Dedifferentiated amniotic fluid mesenchymal stem cell (primary cell): ENCODE results near the gene ENOX1.

ENCODE experiments used
- DNase-seq: peaks from one replicate; pipeline ENCODE4 v3.0.0-alpha.2; 2016; ENCODE audit errors: extremely low spot score

ENOX1 gene

DNA sequence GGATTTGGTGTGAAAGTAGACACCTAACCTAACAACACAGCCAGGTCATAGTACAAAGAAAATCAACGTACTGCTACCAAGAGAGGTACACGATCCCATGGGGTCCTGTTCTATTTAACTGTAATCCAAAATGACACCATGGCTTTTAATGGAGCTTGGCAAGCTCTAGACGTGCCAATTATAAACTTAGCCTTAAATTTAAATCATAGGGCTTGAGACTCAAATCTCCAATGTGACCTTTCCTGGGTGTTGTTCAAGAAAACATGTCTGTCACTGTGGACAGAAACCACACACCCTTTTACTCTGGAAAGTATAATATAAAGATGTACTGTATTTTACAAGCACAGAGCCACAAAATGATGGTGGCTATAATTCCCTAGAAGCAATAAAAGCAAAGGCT, 299.3 kb downstream of the ENOX1 start:
- no peak for DNase-seq

- no peak for DNase-seq
Observed at GRCh38 chr13:43484432-43485225, 302.1 kb downstream of the ENOX1 start.

DNA sequence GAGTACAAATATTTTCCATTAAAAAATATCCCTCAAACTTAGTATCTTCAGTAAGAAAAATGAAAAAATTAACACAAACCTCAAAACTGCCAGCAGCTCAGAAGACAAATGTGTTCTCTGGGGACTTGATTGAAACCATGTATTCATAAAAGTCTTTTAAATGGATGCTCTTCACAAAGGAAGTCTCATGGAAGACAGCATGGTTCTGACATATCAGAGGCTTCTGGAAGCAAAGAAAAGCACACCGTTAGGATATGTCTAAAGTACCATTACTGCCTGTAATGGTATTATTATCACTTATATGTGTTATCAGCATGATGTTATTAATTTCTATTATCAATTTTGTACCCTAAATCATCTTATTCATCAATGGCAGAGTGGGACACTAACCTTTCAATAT, 302.8 kb downstream of the ENOX1 start:
- no peak for DNase-seq

- DNase-seq: no peak
Observed at GRCh38 chr13:43482641-43483040, 304.1 kb downstream of the ENOX1 start.

DNA sequence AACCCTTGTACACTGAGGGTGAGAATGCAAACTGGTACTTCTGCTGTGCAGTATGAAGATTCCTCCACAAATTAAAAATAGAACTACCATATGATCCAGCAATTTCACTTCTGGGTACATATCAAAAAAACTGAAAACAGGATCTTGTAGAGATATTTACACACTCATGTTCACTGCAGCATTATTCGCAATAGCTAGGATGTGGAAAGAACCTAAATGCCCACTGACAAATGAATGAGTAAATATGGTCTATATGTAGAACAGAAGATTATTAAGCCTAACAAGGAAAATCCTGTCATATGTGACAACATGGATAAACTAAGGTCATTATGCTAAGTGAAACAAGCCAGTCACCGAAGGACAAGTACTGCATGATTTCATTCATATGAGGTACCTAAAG, 304.7 kb downstream of the ENOX1 start:
- DNase-seq: no peak

- DNase-seq: no peak
Observed at GRCh38 chr13:43478902-43479301, 307.9 kb downstream of the ENOX1 start.

DNA sequence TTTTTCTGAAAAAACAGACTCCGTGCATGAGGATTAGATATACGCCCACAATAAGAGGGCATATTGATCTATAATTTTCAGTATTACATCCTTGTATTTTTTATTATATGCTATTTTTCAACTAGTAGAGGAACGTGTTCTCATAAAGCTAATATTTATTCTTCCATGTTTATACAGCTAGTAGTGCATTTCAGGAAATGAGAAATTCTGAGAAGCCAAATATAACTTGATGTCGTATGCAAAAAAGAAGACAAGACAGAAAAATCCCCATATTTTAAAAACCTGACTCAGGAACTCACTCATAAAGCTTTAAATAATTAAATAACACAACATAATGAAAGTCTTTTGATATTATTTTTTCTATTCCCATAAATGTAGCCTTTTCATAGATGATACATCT, 308.6 kb downstream of the ENOX1 start:
- DNase-seq: no peak

DNA sequence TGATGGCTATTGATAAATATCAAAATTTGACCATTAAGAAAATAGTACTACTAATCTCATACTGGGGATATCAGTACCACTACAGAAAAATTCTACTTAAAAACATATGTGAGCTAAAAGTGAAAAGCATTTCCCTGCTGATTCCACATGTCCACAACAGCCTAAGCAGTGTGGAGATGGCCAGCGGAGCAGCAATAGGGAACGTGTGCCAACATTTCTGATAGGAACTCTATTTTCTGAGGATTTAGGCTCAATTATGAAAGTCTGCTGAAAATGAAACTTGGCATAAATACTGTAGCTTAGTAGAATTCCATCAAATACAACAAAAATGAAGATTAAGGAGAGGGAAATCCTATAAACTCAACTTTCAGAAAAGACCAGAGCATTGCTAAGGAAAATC, 311.6 kb downstream of the ENOX1 start:
- no peak for DNase-seq

- DNase-seq: no peak
Observed at GRCh38 chr13:43473437-43473836, 313.3 kb downstream of the ENOX1 start.

DNA sequence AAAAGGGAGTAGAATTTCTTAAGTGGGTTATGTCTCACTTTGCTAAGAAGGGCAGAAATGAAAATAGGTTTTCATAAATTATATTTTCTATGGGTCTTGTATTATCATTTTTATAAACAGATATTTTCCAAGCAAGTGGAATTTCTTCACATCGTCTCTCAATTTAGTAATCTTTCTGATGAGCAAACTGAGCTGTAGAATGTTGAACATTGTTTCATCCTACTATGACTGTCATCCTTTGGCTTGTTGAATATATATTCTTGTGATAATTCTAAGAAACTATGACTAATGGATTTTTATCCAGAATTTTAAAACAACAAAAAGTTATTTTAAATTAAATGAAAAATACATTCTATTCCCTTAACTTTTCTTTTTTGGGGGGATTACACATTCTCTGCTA, 313.8 kb downstream of the ENOX1 start:
- peak; percentile 18 for DNase-seq

DNA sequence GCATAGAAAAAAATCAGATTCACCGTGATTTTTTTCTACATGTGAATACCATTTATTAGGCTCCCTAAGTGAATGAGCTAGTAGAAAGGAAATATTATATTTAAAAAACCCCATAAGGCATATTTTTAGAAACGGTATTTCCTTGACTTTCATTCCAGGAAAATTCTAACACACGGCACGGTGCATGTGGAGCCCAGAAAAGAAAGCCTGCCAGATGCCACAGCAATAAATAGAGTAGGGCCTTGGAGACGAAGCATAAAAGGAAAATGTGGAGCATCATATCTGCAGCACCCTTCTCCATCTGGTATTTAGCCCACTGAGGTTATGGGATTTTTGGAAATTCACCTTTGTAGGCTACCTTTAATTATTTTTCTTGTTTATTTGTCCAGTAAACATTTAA, 314.4 kb downstream of the ENOX1 start:
- no peak for DNase-seq

GRCh38 chr13:43470610-43471009, 316.2 kb downstream of the ENOX1 start:
- DNase-seq: no peak

GRCh38 chr13:43469791-43470190, 317.0 kb downstream of the ENOX1 start:
- DNase-seq: peak; percentile 24

DNA sequence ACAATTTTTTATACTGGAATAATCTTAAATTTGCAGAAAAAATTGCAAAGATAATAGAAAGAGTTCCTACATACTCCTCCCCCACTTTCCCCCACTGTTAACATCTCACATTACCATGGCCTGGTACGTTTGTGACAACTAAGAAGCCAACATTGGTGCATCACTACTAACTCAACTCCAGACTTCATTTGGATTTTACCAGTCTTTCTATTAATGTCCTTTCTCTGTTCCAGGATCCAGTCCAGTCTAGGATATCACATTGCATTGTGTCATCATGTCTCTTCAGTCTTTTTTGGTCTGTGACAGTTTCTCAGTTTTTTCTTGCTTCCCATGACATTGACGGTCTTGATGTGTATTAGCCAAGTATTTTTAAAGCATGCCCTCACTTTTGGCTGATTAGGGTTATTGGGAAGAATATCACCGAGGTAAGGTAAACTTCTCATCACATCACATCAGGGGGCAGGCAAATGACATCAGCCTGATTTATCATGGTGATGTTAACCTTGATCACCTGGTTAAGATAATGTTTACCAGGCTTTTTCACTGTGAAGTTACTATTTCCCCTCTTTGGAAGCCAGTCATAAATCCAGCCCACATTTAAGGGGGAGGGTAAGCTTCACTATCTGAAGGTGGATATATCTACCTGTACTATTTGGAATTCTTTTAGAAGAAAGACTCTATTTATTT, 322.1 kb downstream of the ENOX1 start:
- DNase-seq: no peak

- no peak for DNase-seq
Observed at GRCh38 chr13:43448605-43449336, 338.0 kb downstream of the ENOX1 start.

DNA sequence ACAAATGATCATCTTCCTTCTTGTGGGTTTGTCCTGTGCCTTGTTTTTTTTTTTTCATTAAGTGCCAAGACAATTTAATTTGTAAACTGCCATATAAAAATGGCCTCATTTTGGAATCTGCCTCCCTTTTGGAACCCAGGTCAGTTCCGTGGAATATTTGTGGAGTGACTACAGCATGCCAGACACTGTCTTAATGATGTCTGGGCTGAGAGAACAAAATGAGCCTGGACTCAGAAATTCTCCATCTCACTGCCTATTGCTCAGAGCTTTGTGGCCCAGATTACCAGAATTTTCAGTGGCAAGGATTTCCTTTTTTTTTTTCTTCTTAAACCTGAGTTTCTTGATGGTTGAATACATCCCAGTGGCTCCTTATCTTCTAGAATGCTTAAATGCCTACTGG, 340.6 kb downstream of the ENOX1 start:
- DNase-seq: no peak

- DNase-seq: no peak
Observed at GRCh38 chr13:43445668-43446067, 341.1 kb downstream of the ENOX1 start.

GRCh38 chr13:43444081-43444480, 342.7 kb downstream of the ENOX1 start:
- no peak for DNase-seq

DNA sequence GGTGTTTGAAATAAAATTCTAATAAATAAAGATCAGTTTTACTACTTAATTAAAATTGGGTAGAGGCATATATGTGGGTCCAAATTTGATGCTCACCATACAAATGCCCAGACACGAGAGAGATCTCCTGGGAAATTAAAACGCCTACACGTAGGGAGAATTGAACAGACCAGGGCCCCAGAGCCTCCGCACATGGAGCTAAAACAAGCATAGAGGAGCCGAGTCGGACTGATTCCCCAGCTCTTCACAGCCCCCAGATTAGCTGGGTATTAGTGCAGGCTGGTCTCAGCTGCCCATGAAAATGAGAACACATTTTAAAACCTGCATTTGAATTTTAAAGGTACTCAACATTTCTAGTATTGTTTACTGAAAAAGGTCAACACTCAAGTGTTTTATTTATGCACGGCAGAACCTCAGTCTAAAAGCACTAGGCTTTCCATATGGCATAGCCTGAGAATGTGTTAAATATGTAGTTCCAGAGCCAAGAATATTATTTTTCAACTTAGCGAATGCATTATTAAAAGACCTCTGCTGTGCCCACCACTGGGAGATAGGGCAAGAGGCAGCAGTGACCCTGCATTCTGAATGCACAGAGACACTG, 344.8 kb downstream of the ENOX1 start:
- DNase-seq: no peak

DNA sequence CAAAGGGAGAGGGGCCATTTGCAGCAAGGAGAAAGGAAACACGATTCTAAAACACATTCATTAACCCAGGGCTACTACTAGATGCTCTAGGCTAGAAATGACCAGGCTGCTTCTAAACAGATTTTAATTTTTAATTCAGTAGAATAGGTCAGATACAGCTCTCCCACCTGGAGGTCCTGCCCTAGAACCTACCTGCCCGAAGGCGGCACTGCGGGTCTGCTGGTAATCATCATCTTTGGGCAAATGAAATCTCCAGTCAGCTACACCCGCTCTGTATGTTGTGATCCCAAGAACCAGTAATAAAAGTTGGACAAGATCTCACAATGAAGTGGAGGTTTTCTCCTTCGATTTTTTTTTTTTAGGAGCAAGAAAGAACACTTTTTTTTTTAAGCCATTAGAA, 345.3 kb downstream of the ENOX1 start:
- no peak for DNase-seq

DNA sequence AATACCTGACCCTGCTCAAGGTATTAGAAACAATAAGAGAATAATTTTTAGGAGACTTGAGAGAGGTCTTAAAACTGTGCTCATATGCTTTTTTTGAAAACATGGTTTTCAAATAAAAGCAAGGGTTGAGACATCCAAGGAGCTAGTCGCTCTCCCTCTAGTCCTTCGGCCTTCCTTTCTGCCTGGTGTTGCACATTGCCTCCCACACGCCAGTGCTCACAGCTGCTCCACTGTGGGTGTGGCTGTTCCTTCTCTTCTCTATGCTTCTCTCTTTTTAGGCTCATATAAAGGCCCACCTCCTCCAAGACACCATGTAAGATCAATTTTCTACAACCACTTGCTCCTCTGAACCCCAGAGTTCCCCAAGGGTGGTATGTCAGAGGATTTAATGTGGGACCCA, 352.6 kb downstream of the ENOX1 start:
- no peak for DNase-seq

DNA sequence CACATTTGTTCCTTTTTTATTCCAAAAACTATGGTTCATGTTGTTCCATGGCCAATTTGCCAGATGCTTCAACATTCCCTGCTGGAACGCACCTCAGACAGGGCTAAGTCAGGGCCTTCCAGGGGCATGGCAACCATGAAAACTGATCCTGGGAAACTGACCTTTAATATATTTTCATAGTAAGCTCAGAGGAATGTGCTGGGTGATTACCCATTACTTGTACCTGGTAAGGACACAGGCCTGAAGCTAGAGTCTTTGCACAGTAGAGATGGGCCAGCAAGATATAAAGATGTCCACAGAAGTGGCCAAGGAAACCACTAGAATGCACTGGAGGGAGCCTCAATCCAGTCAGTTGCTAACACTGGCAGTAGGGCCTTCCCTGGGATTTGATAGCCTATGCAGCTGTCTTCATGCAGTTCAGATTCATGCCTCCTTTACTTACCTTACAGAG, 353.1 kb downstream of the ENOX1 start:
- DNase-seq: no peak
